Kidney (tissue), 14 donors: ENCODE measurements around the gene SSMEM1. TPM values are rescaled to one million over a fixed set of nuclear protein-coding genes. Genes with fewer than 3 reads are reported as not detected.
"Not testable (repeated sequence)": the region's sequence is repeated elsewhere in the genome, so short reads cannot be mapped to it uniquely, and the experiment has no call there.

Experiments used
- DNase-seq, 5 donors: peaks; one replicate each; pipeline ENCODE4 v3.0.0-alpha.2; 2013 to 2020
- FAIRE-seq: peaks from 2 replicates; lab custom pipeline; 2012; peaks lifted over from hg19 to GRCh38; lab: Jason Lieb, UNC
- H3K27ac ChIP-seq, 2 donors: one replicate each; pipeline ENCODE4 v1.7.0; 2013; ENCODE audit warnings: low read depth in 2 of 2, low read length in 2 of 2, inconsistent platforms in 1 of 2
- H3K27me3 ChIP-seq: one replicate; pipeline ENCODE4 v1.7.1; 2013; ENCODE audit warnings: low read length, inconsistent platforms; ENCODE audit not compliant: control insufficient read depth, insufficient read depth
- H3K36me3 ChIP-seq, 3 donors: one replicate each; pipeline versions ENCODE4 v1.7.0 to v1.7.1; 2013; ENCODE audit warnings: low read length in 3 of 3, control low read depth in 1 of 3, inconsistent platforms in 1 of 3; ENCODE audit not compliant: insufficient read depth in 3 of 3, control insufficient read depth in 2 of 3
- H3K4me1 ChIP-seq, 3 donors: one replicate each; pipeline versions ENCODE4 v1.7.0 to v1.7.1; 2013; ENCODE audit warnings: low read length in 3 of 3, inconsistent platforms in 1 of 3, low read depth in 1 of 3; ENCODE audit not compliant: control insufficient read depth in 2 of 3, insufficient read depth in 2 of 3
- H3K4me3 ChIP-seq, 3 donors: one replicate each; pipeline versions ENCODE4 v1.7.0 to v1.8.1; 2013; ENCODE audit warnings: low read length in 3 of 3, control low read depth in 1 of 3, inconsistent platforms in 1 of 3
- H3K9ac ChIP-seq, 3 donors: one replicate each; pipeline versions ENCODE4 v1.7.0 to v1.7.1; 2013; ENCODE audit warnings: low read length in 3 of 3, control low read depth in 1 of 3, inconsistent platforms in 1 of 3
- H3K9me3 ChIP-seq, 3 donors: one replicate each; pipeline versions ENCODE4 v1.7.0 to v1.7.1; 2013; ENCODE audit warnings: low read length in 3 of 3, control low read depth in 1 of 3, inconsistent platforms in 1 of 3; ENCODE audit not compliant: control insufficient read depth in 2 of 3, insufficient read depth in 1 of 3
- CTCF ChIP-seq: IDR thresholded peaks from 3 replicates; pipeline ENCODE4 v1.5.1; 2012; ENCODE audit warnings: mild to moderate bottlenecking, moderate library complexity, borderline replicate concordance; ENCODE audit not compliant: insufficient read depth; ENCODE audit errors: extremely low read depth
- intact Hi-C: fragments of 100-400 bp; cut with DNase I; formaldehyde crosslinking; loops from one replicate; pipeline ENCODE4 v1.11.1; 2022
- polyA plus RNA-seq: library from polyadenylated mRNA; stranded (reverse); fragments of 350-450 nt; fragmentation: Illumina TruSeq; extraction: RNeasy Lipid Tissue Mini Kit (QIAGEN cat#74804); gene quantifications from one replicate; pipeline ENCODE4 v1.2.3, GENCODE V29; 2014; ENCODE audit warnings: low read depth, low replicate concordance; ENCODE audit not compliant: insufficient read depth
- total RNA-seq: library from RNA; stranded (reverse); fragmentation: NEBNext Ultra II Directional; extraction: Animal tissue kit (Norgen Biotek cat#: 25700); gene quantifications from one replicate; pipeline ENCODE4 v1.2.1, GENCODE V29; 2021
- donor health status: control.
- donor health status: control.
- donor health status: control.
- donor health status: control.
- donor health status: control.
- donor health status: DM: yes; HTN: yes; CAD: no.
- donor health status: Normal renal cell carcinoma (clear cell type).

The SSMEM1 gene
- total and polyA plus RNA-seq, 2 donors from 2014 or later: not detected

- Histone ChIP-seq H3K9ac (no peak overlapping the region), H3K4me1 (no peaks in the 10 kb centered on the region), H3K27ac (no peak overlapping the region), H3K27me3 (no peaks in the 10 kb centered on the region), H3K4me3 (no peak overlapping the region), H3K9me3 (no peaks in the 10 kb centered on the region), H3K36me3 (no peaks in the 10 kb centered on the region)
- intact Hi-C loops: no loop called here
- FAIRE-seq: no peak
- TF ChIP-seq CTCF: no peak
- DNase-seq: no peak
These were observed 32.6 kb downstream of the SSMEM1 start for GRCh38 chr7:130240240-130240639.

- intact Hi-C loops: no loop called here
- no peaks in the 10 kb centered on the region for H3K4me1 ChIP-seq
- H3K9ac ChIP-seq: no peak overlapping the region
- peak; percentile 72 for TF ChIP-seq CTCF
- H3K27me3 ChIP-seq: no peaks in the 10 kb centered on the region
- DNase-seq (peak in 1 of 5 donors; percentile 21), FAIRE-seq (no peak)
- H3K27ac ChIP-seq: no peak overlapping the region
- no peaks in the 10 kb centered on the region for H3K36me3 ChIP-seq
- no peaks in the 10 kb centered on the region for H3K9me3 ChIP-seq
- no peak overlapping the region for H3K4me3 ChIP-seq
These were observed 34.7 kb downstream of the SSMEM1 start for GRCh38 chr7:130242198-130243014.

GRCh38 chr7:130243486-130243885 is 35.8 kb downstream of the SSMEM1 start:
- H3K9ac ChIP-seq, H3K27ac ChIP-seq, intact Hi-C loops, FAIRE-seq, DNase-seq, H3K27me3 ChIP-seq, H3K4me3 ChIP-seq, H3K4me1 ChIP-seq, H3K9me3 ChIP-seq, H3K36me3 ChIP-seq: not testable (repeated sequence)

- H3K4me3 ChIP-seq, H3K4me1 ChIP-seq, H3K36me3 ChIP-seq, intact Hi-C loops, H3K9me3 ChIP-seq, H3K27me3 ChIP-seq, DNase-seq, FAIRE-seq, H3K27ac ChIP-seq, H3K9ac ChIP-seq: not testable (repeated sequence)
These were observed 38.8 kb downstream of the SSMEM1 start for GRCh38 chr7:130246491-130246890.

- H3K9me3 ChIP-seq, H3K9ac ChIP-seq, DNase-seq, H3K27me3 ChIP-seq, H3K36me3 ChIP-seq, H3K27ac ChIP-seq, H3K4me1 ChIP-seq, intact Hi-C loops, H3K4me3 ChIP-seq, FAIRE-seq: not testable (repeated sequence)
These were observed 41.2 kb downstream of the SSMEM1 start for GRCh38 chr7:130248842-130249241.

- H3K4me1 ChIP-seq, H3K9me3 ChIP-seq, intact Hi-C loops, FAIRE-seq, H3K9ac ChIP-seq, H3K4me3 ChIP-seq, H3K36me3 ChIP-seq, DNase-seq, H3K27ac ChIP-seq, H3K27me3 ChIP-seq: not testable (repeated sequence)
These were observed 42.0 kb downstream of the SSMEM1 start for GRCh38 chr7:130249626-130250025.
